Astrocyte (in vitro differentiated cells and primary cell): ENCODE measurements around the gene RHBDL1.

ENCODE experiments used
- CTCF ChIP-seq: IDR thresholded peaks from 2 replicates; pipeline ENCODE4 v1.5.1; 2011; ENCODE audit warnings: low read depth, mild to moderate bottlenecking, inconsistent platforms, low read length, moderate library complexity; ENCODE audit not compliant: insufficient read depth
- EZH2 ChIP-seq: IDR thresholded peaks from 2 replicates; pipeline ENCODE4 v1.6.1; 2012; ENCODE audit warnings: mild to moderate bottlenecking, low read length, inconsistent platforms; ENCODE audit not compliant: insufficient read depth

GRCh38 chr16:703406-703805 is 27.9 kb downstream of the RHBDL1 start:
- TF ChIP-seq EZH2 (no peak), CTCF (no peak)
